IPS-NIHi11 (cell line): ENCODE data around the gene MYH6.

Experiments used
- DNase-seq: peaks from one replicate; pipeline ENCODE4 v3.0.0; 2012; ENCODE audit warnings: mixed read lengths, low spot score

The MYH6 gene

GRCh38 chr14:23355871-23356435 lies 52.1 kb downstream of the MYH6 start:
- DNase-seq: no peak

- DNase-seq: no peak
These were observed 53.1 kb downstream of the MYH6 start for GRCh38 chr14:23354990-23355389.

GRCh38 chr14:23353433-23353780 lies 54.7 kb downstream of the MYH6 start:
- DNase-seq: no peak

- peak; percentile 90 for DNase-seq
These were observed 55.3 kb downstream of the MYH6 start, which contains the start of gene SLC22A17 for GRCh38 chr14:23352506-23353432. SLC22A17 (minus strand) TSS chr14:23352887.

GRCh38 chr14:23351681-23352505 lies 56.2 kb downstream of the MYH6 start:
- DNase-seq: peak; percentile 86

GRCh38 chr14:23349156-23349845 lies 58.8 kb downstream of the MYH6 start:
- DNase-seq: no peak

- DNase-seq: no peak
These were observed 59.8 kb downstream of the MYH6 start for GRCh38 chr14:23348297-23348655.

- no peak for DNase-seq
These were observed 60.4 kb downstream of the MYH6 start for GRCh38 chr14:23347406-23348296.

- DNase-seq: no peak
These were observed 61.2 kb downstream of the MYH6 start for GRCh38 chr14:23346693-23347405.

GRCh38 chr14:23345987-23346692 lies 61.9 kb downstream of the MYH6 start:
- DNase-seq: no peak

GRCh38 chr14:23344481-23344880 lies 63.6 kb downstream of the MYH6 start:
- DNase-seq: no peak

GRCh38 chr14:23339506-23340268 lies 68.4 kb downstream of the MYH6 start:
- no peak for DNase-seq

- no peak for DNase-seq
These were observed 72.5 kb downstream of the MYH6 start for GRCh38 chr14:23335623-23336022.
